Measurements from ENCODE around the gene TDRD3. TPM values are rescaled to one million over a fixed set of nuclear protein-coding genes. Genes with fewer than 3 reads are reported as not detected.

Gene TDRD3
- total RNA-seq, 1 experiment from 2014 or later: 21.4 TPM

DNA sequence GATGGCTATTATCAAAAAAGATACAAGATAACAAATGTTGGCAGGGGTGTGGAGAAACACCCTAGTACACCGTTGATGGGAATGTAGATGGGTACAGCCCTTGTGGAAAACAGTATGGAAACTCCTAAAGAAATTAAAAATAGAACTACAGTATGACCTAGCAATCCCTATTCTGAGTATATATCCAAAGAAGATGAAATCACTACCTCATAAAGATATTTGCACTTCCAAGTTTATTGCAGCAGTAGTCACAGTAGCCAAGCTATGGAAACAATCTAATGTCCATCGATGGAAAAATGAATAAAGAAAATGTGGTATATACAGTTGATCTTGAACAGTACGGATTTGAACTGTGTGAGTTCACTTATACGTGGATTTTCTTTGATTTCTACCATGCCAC, 28.3 kb downstream of the TDRD3 start:
- ChIA-PET POLR2A (no interaction called here), CTCF (interaction anchor here (0.7 kb wide), 1 partner anchor 532 kb away, joined by 3 read pairs; no protein-coding TSS in a partner anchor)
- no peak overlapping the region for H3K27ac Mint-ChIP-seq (ENCODE audit: low read depth, unreplicated experiment)
- no peaks in the 10 kb centered on the region for H3K9me3 Mint-ChIP-seq (ENCODE audit: unreplicated experiment)
- intact Hi-C loops (cut with micrococcal nuclease): no loop called here
- DNase-seq (ENCODE audit: unreplicated experiment): no peak
- H3K4me1 Mint-ChIP-seq (ENCODE audit: insufficient read depth, unreplicated experiment): no peaks in the 10 kb centered on the region
- BruUV-seq (replicated peaks): no TSS peak
- H3K4me3 Mint-ChIP-seq (ENCODE audit: unreplicated experiment): no peak overlapping the region
- H3K27me3 Mint-ChIP-seq (ENCODE audit: insufficient read depth, unreplicated experiment): no peaks in the 10 kb centered on the region
- no peaks in the 10 kb centered on the region for H3K36me3 Mint-ChIP-seq (ENCODE audit: insufficient read depth, unreplicated experiment)
- TF ChIP-seq, protein P1, sequence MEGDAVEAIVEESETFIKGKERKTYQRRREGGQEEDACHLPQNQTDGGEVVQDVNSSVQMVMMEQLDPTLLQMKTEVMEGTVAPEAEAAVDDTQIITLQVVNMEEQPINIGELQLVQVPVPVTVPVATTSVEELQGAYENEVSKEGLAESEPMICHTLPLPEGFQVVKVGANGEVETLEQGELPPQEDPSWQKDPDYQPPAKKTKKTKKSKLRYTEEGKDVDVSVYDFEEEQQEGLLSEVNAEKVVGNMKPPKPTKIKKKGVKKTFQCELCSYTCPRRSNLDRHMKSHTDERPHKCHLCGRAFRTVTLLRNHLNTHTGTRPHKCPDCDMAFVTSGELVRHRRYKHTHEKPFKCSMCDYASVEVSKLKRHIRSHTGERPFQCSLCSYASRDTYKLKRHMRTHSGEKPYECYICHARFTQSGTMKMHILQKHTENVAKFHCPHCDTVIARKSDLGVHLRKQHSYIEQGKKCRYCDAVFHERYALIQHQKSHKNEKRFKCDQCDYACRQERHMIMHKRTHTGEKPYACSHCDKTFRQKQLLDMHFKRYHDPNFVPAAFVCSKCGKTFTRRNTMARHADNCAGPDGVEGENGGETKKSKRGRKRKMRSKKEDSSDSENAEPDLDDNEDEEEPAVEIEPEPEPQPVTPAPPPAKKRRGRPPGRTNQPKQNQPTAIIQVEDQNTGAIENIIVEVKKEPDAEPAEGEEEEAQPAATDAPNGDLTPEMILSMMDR (IDR thresholded peaks at IDR 0.05; ENCODE audit: unreplicated experiment): no peak

DNA sequence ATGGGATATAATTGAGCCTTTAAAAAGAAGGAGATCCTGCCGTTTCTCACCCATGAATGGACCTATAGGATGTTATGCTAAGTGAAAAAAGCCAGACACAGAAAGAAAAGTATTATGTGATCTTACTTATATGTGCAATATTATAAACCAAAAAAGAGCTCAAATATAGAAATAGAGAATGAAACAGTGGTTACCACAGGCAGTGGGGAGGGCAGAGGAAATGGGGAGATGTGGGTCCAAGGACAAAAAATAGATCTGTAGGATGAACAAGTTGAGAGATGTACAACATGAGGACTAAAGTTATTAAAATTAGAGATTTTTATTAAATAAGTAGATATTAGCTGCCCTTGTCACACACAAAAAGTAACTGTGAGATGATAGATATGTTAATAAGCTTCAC, 29.1 kb downstream of the TDRD3 start:
- Mint-ChIP-seq H3K4me3 (ENCODE audit: unreplicated experiment) (no peak overlapping the region), H3K9me3 (ENCODE audit: unreplicated experiment) (no peaks in the 10 kb centered on the region), H3K36me3 (ENCODE audit: insufficient read depth, unreplicated experiment) (no peaks in the 10 kb centered on the region), H3K27ac (ENCODE audit: low read depth, unreplicated experiment) (no peak overlapping the region), H3K4me1 (ENCODE audit: insufficient read depth, unreplicated experiment) (no peaks in the 10 kb centered on the region), H3K27me3 (ENCODE audit: insufficient read depth, unreplicated experiment) (no peaks in the 10 kb centered on the region)
- DNase-seq (ENCODE audit: unreplicated experiment): no peak
- ChIA-PET CTCF (no interaction called here), POLR2A (interaction anchor here (0.6 to 1.0 kb wide), 3 partner anchors 12 to 30 kb away, joined by 3 read pairs; no protein-coding TSS in a partner anchor)
- intact Hi-C loops (cut with micrococcal nuclease): no loop called here
- no TSS peak for BruUV-seq (replicated peaks)
- TF ChIP-seq, protein P1 (IDR thresholded peaks at IDR 0.05; ENCODE audit: unreplicated experiment): no peak

DNA sequence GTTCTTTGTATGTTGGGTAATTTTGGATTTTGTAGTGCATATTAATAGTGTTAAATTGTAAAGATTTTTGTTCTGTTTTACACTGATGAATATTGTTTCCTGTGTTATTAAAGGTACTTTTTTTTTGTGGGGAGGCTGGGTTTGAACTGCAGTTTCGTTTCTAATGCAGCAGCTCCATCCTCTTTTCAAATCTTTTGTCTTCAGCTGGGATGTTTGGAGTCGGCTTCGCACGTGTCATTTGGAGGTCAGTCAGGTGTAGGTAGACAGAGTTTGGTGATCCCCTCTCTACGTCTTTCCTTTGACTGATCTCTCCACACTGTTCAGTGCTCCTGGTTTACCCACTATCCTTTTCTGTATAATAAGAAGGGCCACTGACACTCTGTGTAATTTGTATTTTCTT, 30.3 kb downstream of the TDRD3 start:
- Mint-ChIP-seq H3K9me3 (ENCODE audit: unreplicated experiment) (no peaks in the 10 kb centered on the region), H3K4me3 (ENCODE audit: unreplicated experiment) (no peak overlapping the region), H3K27ac (ENCODE audit: low read depth, unreplicated experiment) (no peak overlapping the region), H3K4me1 (ENCODE audit: insufficient read depth, unreplicated experiment) (no peaks in the 10 kb centered on the region), H3K36me3 (ENCODE audit: insufficient read depth, unreplicated experiment) (no peaks in the 10 kb centered on the region), H3K27me3 (ENCODE audit: insufficient read depth, unreplicated experiment) (no peaks in the 10 kb centered on the region)
- intact Hi-C loops (cut with micrococcal nuclease): no loop called here
- TF ChIP-seq, protein P1 (IDR thresholded peaks at IDR 0.05; ENCODE audit: unreplicated experiment): no peak
- ChIA-PET POLR2A (no interaction called here), CTCF (interaction anchor here (0.7 to 1.5 kb wide), 3 partner anchors 132 to 747 kb away, joined by 3 read pairs; no protein-coding TSS in a partner anchor)
- BruUV-seq (replicated peaks): no TSS peak
- DNase-seq (ENCODE audit: unreplicated experiment): no peak

DNA sequence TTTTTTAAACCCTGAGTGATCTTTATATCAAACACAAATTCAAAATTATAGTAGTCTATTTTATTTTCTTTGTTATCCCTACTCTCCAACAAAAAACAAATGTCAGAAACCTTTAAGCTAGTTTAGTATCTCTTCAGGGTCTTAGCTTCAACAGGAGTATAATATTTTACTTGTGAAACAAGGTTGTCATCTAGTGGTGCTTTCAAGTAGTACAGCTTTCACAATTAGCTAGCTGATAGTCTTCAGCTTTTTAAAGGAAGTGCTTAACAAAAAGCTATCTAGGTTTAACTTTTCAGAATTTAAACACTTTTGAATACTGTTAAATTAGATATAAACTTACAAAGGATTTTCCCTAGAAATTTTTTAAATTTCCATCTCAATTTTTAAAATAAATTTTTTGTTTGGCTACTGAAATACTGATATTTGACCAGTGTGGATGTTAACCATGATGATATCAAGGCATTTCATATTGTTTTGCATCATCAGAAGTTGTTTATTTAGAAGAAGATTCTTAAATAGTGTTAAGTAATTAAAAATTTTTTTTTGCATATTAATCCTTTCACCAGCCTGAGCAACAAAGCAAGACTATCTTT, 34.2 kb downstream of the TDRD3 start:
- TF ChIP-seq, protein P1 (IDR thresholded peaks at IDR 0.05; ENCODE audit: unreplicated experiment): peak; percentile 82
- intact Hi-C loops (cut with micrococcal nuclease): loop anchor here (1.0 to 10.0 kb wide), 6 partner anchors 35 to 1039 kb away; partner anchors contain the start of gene DIAPH3
- Mint-ChIP-seq H3K4me1 (ENCODE audit: insufficient read depth, unreplicated experiment) (no peaks in the 10 kb centered on the region), H3K9me3 (ENCODE audit: unreplicated experiment) (no peaks in the 10 kb centered on the region), H3K27me3 (ENCODE audit: insufficient read depth, unreplicated experiment) (no peaks in the 10 kb centered on the region), H3K36me3 (ENCODE audit: insufficient read depth, unreplicated experiment) (no peaks in the 10 kb centered on the region), H3K27ac (ENCODE audit: low read depth, unreplicated experiment) (no peak overlapping the region), H3K4me3 (ENCODE audit: unreplicated experiment) (no peak overlapping the region)
- POLR2A ChIA-PET: interaction anchor here (1.5 kb wide), 1 partner anchor 34 kb away, joined by 6 read pairs; the partner anchor contains the start of gene TDRD3
- BruUV-seq (replicated peaks): no TSS peak
- DNase-seq (ENCODE audit: unreplicated experiment): peak; percentile 55
- CTCF ChIA-PET: interaction anchor here (0.6 to 2.0 kb wide), 12 partner anchors 9 to 778 kb away, joined by 3 to 7 read pairs (median 4); partner anchors contain the start of gene TDRD3
